OCI-LY1 (cell line): ENCODE data around the gene FAM240A.

ENCODE experiments used
- EZH2 ChIP-seq: fragments of 200-600 bp; sonication (generic), shearing (Covaris generic); IDR thresholded peaks from 2 replicates; pipeline ENCODE4 v1.8.0; 2017; ENCODE audit warnings: borderline replicate concordance, mixed run types, mild to moderate bottlenecking, antibody characterized with exemption, low read length, moderate library complexity, mixed read lengths
- TF ChIP-seq, protein P1 (sequence below): fragments of 200-600 bp; sonication (generic), shearing (Covaris generic); IDR thresholded peaks from 2 replicates; pipeline ENCODE4 v1.5.1; 2017; ENCODE audit warnings: mild to moderate bottlenecking, antibody characterized with exemption, low read length, moderate library complexity, mixed read lengths

DNA sequence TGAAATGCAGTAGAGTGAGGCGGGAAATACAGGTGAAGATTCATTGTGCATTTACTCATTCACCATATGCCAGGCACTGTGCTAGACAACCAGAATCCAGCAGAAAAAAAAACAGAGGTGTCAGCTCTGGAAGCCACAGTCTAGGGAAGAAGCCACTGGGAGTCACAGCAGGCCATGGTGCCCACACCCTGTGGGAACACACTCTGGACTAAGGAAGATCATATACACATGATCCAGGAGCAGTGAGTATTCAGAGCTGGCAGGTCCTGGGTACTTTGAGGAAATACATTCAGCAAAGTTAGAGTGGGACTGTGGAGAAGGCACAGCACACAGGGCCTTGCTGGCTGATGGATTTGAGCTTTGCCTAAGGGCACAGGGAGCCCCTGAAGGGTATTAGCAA lies 14.8 kb downstream of the FAM240A start:
- TF ChIP-seq, protein P1, sequence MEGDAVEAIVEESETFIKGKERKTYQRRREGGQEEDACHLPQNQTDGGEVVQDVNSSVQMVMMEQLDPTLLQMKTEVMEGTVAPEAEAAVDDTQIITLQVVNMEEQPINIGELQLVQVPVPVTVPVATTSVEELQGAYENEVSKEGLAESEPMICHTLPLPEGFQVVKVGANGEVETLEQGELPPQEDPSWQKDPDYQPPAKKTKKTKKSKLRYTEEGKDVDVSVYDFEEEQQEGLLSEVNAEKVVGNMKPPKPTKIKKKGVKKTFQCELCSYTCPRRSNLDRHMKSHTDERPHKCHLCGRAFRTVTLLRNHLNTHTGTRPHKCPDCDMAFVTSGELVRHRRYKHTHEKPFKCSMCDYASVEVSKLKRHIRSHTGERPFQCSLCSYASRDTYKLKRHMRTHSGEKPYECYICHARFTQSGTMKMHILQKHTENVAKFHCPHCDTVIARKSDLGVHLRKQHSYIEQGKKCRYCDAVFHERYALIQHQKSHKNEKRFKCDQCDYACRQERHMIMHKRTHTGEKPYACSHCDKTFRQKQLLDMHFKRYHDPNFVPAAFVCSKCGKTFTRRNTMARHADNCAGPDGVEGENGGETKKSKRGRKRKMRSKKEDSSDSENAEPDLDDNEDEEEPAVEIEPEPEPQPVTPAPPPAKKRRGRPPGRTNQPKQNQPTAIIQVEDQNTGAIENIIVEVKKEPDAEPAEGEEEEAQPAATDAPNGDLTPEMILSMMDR: no peak
- TF ChIP-seq EZH2: no peak
